Measurements from ENCODE around the gene GRM8. TPM values are rescaled to one million over a fixed set of nuclear protein-coding genes. Genes with fewer than 3 reads are reported as not detected.

Gene GRM8
- total RNA-seq, 4 donors from 2014 or later = not detected

DNA sequence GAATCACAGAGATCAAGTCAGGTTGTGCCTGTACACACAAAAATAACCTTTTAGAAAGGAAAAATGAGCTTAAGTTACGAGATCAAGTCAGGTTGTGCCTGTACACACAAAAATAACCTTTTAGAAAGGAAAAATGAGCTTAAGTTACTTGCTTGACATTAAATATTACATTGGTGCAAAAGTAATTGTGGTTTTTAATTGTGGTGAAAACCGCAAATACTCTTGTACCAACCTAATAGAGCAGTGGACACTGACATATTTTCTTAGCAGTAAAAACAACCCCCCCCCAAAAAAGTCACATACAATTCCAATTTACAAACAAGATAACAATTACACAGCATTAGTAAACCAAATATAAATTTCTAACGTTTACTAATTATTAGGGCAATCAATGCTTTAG lies 595.6 kb downstream of the GRM8 start:
- WGBS = 74% methylated on average over 3 of the region's 3 CpGs
- TF ChIP-seq EP300 (IDR thresholded peaks at IDR 0.05) (no peak), POLR2A (IDR thresholded peaks at IDR 0.05) (no peak), POLR2AphosphoS5 (IDR thresholded peaks at IDR 0.05) (no peak)
- TF ChIP-seq, protein P1, sequence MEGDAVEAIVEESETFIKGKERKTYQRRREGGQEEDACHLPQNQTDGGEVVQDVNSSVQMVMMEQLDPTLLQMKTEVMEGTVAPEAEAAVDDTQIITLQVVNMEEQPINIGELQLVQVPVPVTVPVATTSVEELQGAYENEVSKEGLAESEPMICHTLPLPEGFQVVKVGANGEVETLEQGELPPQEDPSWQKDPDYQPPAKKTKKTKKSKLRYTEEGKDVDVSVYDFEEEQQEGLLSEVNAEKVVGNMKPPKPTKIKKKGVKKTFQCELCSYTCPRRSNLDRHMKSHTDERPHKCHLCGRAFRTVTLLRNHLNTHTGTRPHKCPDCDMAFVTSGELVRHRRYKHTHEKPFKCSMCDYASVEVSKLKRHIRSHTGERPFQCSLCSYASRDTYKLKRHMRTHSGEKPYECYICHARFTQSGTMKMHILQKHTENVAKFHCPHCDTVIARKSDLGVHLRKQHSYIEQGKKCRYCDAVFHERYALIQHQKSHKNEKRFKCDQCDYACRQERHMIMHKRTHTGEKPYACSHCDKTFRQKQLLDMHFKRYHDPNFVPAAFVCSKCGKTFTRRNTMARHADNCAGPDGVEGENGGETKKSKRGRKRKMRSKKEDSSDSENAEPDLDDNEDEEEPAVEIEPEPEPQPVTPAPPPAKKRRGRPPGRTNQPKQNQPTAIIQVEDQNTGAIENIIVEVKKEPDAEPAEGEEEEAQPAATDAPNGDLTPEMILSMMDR (IDR thresholded peaks at IDR 0.05) = no peak
- Histone ChIP-seq H3K27ac (no peak overlapping the region), H3K9me3 (no peaks in the 10 kb centered on the region), H3K4me1 (no peaks in the 10 kb centered on the region), H3K36me3 (no peaks in the 10 kb centered on the region), H3K27me3 (no peaks in the 10 kb centered on the region), H3K4me3 (no peak overlapping the region)
- no peak for DNase-seq (ENCODE audit: low spot score in 2 of 2)

DNA sequence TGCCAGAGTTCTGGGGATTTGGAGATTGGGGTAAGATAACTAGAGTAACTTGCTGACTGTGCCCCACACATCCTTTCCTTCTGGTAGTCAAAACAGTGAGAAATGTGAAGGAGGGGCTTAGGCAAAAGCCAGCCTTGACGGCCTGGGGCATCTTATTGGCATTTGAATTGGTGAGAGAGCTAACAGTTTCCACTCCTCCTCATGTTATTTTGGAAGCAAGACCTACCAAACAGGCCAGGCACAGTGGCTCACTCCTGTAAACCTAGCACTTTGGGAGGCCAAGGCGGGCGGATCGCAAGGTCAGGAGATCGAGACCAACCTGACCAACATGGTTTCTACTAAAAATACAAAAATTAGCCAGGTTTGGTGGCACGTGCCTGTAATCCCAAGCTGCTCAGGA lies 596.6 kb downstream of the GRM8 start:
- TF ChIP-seq POLR2A (IDR thresholded peaks at IDR 0.05) (no peak), POLR2AphosphoS5 (IDR thresholded peaks at IDR 0.05) (no peak), EP300 (IDR thresholded peaks at IDR 0.05) (no peak)
- TF ChIP-seq, protein P1 (IDR thresholded peaks at IDR 0.05) = no peak
- Histone ChIP-seq H3K27ac (no peak overlapping the region), H3K9me3 (no peaks in the 10 kb centered on the region), H3K4me1 (no peaks in the 10 kb centered on the region), H3K36me3 (no peaks in the 10 kb centered on the region), H3K4me3 (no peak overlapping the region), H3K27me3 (no peaks in the 10 kb centered on the region)
- DNase-seq (ENCODE audit: low spot score in 2 of 2) = no peak
- whole genome bisulfite sequencing = 81% methylated on average over 6 of the region's 6 CpGs

DNA sequence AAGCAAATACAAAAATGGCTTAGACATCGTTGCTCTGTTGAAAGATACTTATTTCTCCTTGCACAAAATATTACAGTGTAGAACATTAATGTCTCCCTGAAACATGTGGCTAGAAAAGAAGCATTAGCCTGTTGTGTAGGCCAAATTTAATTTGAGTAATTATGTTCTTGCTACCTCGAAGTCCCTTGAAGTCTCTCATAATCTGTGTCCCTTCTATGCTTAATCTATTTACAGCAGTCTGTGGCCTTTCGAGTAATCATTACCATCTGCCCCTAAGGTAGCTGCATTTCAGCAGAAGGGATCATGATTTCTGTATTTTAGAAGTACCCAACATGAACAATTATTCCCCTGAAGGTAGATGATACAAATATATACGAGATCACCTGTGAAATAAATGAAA lies 615.2 kb downstream of the GRM8 start:
- Histone ChIP-seq H3K36me3 (no peaks in the 10 kb centered on the region), H3K27me3 (no peaks in the 10 kb centered on the region), H3K4me1 (no peaks in the 10 kb centered on the region), H3K4me3 (no peak overlapping the region), H3K27ac (no peak overlapping the region), H3K9me3 (peaks cover 2% of the 10 kb centered on the region)
- no peak for DNase-seq (ENCODE audit: low spot score in 2 of 2)
- TF ChIP-seq POLR2AphosphoS5 (IDR thresholded peaks at IDR 0.05) (no peak), POLR2A (IDR thresholded peaks at IDR 0.05) (no peak), EP300 (IDR thresholded peaks at IDR 0.05) (no peak)
- TF ChIP-seq, protein P1 (IDR thresholded peaks at IDR 0.05) = no peak
- 76% methylated on average over 4 of the region's 4 CpGs for WGBS

DNA sequence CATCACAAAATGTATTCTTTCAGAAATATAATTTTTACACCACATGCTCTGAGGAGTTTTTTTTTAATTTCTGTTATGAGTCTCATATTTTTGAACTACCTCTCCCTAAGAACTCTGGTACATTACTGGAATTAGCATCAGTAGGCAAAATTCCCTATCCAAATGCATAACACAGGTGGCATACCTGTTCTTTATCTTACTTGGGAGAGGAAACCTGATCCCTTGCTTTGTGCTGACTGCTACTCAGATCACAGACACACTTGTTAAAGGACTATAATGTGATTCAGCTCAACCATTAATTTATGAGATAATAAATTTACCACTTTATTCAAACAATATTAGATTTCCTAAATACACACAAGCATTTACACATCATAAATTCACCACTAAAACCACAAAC lies 617.2 kb downstream of the GRM8 start:
- no peak for TF ChIP-seq EP300 (IDR thresholded peaks at IDR 0.05)
- no peak for TF ChIP-seq POLR2A (IDR thresholded peaks at IDR 0.05)
- TF ChIP-seq POLR2AphosphoS5 (IDR thresholded peaks at IDR 0.05) = no peak
- TF ChIP-seq, protein P1 (IDR thresholded peaks at IDR 0.05) = no peak
- no peak overlapping the region for H3K27ac ChIP-seq
- H3K27me3 ChIP-seq = no peaks in the 10 kb centered on the region
- H3K4me3 ChIP-seq = no peak overlapping the region
- H3K9me3 ChIP-seq = peaks cover 3% of the 10 kb centered on the region
- no peaks in the 10 kb centered on the region for H3K36me3 ChIP-seq
- no peaks in the 10 kb centered on the region for H3K4me1 ChIP-seq
- no peak for DNase-seq (ENCODE audit: low spot score in 2 of 2)

- H3K4me1 ChIP-seq = no peaks in the 10 kb centered on the region
- H3K36me3 ChIP-seq = no peaks in the 10 kb centered on the region
- H3K9me3 ChIP-seq = no peaks in the 10 kb centered on the region
- no peak overlapping the region for H3K4me3 ChIP-seq
- WGBS = 64% methylated on average over 7 of the region's 7 CpGs
- no peak overlapping the region for H3K27ac ChIP-seq
- no peak for DNase-seq (ENCODE audit: low spot score in 2 of 2)
- no peak for TF ChIP-seq EP300 (IDR thresholded peaks at IDR 0.05)
- TF ChIP-seq POLR2A (IDR thresholded peaks at IDR 0.05) = no peak
- TF ChIP-seq, protein P1 (IDR thresholded peaks at IDR 0.05) = no peak
- TF ChIP-seq POLR2AphosphoS5 (IDR thresholded peaks at IDR 0.05) = no peak
- H3K27me3 ChIP-seq = no peaks in the 10 kb centered on the region
Measured at GRCh38 chr7:126608339-126608776, 644.4 kb downstream of the GRM8 start.

Measured in suprapubic skin (tissue), 4 donors.